Loucy (cell line): ENCODE data around the gene DLGAP3.

ENCODE experiments used
- EZH2phosphoT487 ChIP-seq: fragments of 200-600 bp; IDR thresholded peaks from 2 replicates; pipeline ENCODE4 v1.6.1; 2018; ENCODE audit warnings: antibody characterized with exemption, mild to moderate bottlenecking, moderate library complexity, borderline replicate concordance
- TF ChIP-seq, protein P1 (sequence below): fragments of 200-600 bp; sonication (generic); conservative IDR thresholded peaks from 2 replicates; pipeline ENCODE4 v1.5.1; 2014; ENCODE audit warnings: mild to moderate bottlenecking, antibody characterized with exemption, low read length

DNA sequence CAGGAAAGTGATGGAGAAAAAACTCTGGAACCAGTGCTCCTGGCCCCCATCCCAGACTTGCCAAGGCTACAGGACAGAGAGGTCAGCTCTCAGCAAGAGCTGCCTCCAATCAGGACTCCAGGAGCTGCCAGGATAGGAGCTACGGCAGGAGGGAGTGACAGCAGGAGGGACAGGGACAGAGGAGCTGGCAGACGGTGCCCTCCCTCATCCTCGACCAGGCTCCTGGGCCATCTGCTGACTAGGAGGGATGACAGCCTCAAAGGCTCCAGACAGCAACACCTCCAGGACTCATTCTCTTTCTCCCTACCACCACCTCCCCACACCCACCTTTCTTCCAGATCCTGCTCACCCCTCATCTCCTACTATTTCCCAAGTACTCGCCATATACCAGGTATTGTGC is 22.7 kb downstream of the DLGAP3 start:
- TF ChIP-seq, protein P1, sequence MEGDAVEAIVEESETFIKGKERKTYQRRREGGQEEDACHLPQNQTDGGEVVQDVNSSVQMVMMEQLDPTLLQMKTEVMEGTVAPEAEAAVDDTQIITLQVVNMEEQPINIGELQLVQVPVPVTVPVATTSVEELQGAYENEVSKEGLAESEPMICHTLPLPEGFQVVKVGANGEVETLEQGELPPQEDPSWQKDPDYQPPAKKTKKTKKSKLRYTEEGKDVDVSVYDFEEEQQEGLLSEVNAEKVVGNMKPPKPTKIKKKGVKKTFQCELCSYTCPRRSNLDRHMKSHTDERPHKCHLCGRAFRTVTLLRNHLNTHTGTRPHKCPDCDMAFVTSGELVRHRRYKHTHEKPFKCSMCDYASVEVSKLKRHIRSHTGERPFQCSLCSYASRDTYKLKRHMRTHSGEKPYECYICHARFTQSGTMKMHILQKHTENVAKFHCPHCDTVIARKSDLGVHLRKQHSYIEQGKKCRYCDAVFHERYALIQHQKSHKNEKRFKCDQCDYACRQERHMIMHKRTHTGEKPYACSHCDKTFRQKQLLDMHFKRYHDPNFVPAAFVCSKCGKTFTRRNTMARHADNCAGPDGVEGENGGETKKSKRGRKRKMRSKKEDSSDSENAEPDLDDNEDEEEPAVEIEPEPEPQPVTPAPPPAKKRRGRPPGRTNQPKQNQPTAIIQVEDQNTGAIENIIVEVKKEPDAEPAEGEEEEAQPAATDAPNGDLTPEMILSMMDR = no peak
- no peak for TF ChIP-seq EZH2phosphoT487
